ENCODE data around the gene ADARB1. TPM values are rescaled to one million over a fixed set of nuclear protein-coding genes. Genes with fewer than 3 reads are reported as not detected.
"Not testable (repeated sequence)": the region's sequence is repeated elsewhere in the genome, so short reads cannot be mapped to it uniquely, and the experiment has no call there.

ADARB1 gene
- total RNA-seq, 3 donors from 2014 or later (not counting 1 experiment from before 2014, with no cell fraction given): 20.7 to 28.0 (median 26.6) TPM

DNA sequence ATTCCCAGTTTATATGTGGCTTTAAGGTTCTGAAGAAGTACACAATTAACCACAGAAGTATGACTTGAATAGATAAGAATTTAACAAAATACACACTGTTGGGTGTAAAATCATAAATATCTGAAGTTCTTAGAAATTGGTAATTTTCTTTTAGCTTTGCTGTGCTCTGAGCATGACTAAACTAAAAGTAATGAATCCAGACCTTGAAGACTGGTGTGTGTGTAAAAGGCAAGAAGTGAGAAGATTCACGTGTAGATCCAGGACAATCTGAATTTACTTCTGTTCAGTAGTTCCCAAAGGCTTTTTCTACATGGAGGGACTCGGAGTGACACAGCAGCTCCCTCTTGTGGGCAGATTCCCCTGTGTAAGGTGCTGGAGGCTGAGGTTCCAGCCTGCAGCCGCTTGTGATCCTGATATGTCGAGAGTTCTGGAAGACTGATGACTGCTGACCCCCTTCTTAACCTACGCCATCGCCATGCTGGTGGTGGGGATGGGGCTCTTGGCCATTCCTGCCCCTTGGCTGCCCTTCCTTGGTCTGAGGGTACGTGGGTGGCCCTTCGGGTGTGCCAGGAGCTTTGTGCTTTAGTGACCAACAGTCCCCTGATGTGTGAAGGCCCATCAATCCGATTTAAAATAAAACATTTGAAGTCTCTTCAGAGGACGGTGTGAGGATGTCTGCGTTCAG lies 62.7 kb downstream of the ADARB1 start:
- no peaks in the 10 kb centered on the region for H3K9me3 ChIP-seq (ENCODE audit: control insufficient read depth, insufficient read depth, low read length)
- peaks cover 5% of the 10 kb centered on the region for H3K4me1 ChIP-seq (ENCODE audit: control insufficient read depth, insufficient read depth, low read length)
- H3K4me3 ChIP-seq (ENCODE audit: low read length): no peak overlapping the region
- WGBS (ENCODE audit: insufficient coverage): 57% methylated on average over 10 of the region's 11 CpGs
- peaks cover 0 to 2% of the 10 kb centered on the region in 2 donors for H3K27me3 Mint-ChIP-seq (ENCODE audit: low read depth in 2 of 2)
- no peaks in the 10 kb centered on the region for H3K36me3 Mint-ChIP-seq
- intact Hi-C loops (cut with micrococcal nuclease): no loop called here
- DNase-seq (peak; percentile 40 to 78), ATAC-seq (peak; percentile 31 to 65 (median 33))
- no peak overlapping the region for H3K4me3 Mint-ChIP-seq
- TF ChIP-seq, protein P1, sequence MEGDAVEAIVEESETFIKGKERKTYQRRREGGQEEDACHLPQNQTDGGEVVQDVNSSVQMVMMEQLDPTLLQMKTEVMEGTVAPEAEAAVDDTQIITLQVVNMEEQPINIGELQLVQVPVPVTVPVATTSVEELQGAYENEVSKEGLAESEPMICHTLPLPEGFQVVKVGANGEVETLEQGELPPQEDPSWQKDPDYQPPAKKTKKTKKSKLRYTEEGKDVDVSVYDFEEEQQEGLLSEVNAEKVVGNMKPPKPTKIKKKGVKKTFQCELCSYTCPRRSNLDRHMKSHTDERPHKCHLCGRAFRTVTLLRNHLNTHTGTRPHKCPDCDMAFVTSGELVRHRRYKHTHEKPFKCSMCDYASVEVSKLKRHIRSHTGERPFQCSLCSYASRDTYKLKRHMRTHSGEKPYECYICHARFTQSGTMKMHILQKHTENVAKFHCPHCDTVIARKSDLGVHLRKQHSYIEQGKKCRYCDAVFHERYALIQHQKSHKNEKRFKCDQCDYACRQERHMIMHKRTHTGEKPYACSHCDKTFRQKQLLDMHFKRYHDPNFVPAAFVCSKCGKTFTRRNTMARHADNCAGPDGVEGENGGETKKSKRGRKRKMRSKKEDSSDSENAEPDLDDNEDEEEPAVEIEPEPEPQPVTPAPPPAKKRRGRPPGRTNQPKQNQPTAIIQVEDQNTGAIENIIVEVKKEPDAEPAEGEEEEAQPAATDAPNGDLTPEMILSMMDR (IDR thresholded peaks at IDR 0.05): peak; percentile 65
- H3K27me3 ChIP-seq (ENCODE audit: control insufficient read depth, insufficient read depth, low read length): no peaks in the 10 kb centered on the region
- H3K4me1 Mint-ChIP-seq: peaks cover 6 to 9% of the 10 kb centered on the region in 2 donors
- H3K36me3 ChIP-seq (ENCODE audit: control insufficient read depth, insufficient read depth, low read length): peaks cover 2% of the 10 kb centered on the region
- H3K27ac Mint-ChIP-seq: no peak overlapping the region
- H3K27ac ChIP-seq (ENCODE audit: low read length): no peak overlapping the region
- H3K9me3 Mint-ChIP-seq: no peaks in the 10 kb centered on the region

DNA sequence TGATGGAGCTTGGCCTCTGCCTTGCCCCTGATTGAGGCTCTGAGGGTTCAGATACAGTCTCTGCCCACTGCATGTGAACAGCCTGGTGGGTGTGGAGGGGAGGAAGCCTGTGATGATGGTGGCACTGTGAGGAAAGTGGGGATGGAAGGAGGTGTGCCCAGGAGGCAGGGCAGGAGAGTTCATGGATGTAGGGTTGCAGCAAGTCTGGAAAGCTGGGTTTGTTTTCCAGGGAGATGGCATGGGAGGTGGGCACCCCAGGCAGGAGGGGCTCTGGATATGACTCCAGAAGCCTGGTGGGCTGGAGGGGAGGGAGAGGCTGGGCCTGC lies 63.2 kb downstream of the ADARB1 start:
- peaks cover 0 to 2% of the 10 kb centered on the region in 2 donors for H3K27me3 Mint-ChIP-seq (ENCODE audit: low read depth in 2 of 2)
- Histone ChIP-seq H3K27me3 (ENCODE audit: control insufficient read depth, insufficient read depth, low read length) (no peaks in the 10 kb centered on the region), H3K4me3 (ENCODE audit: low read length) (no peak overlapping the region), H3K4me1 (ENCODE audit: control insufficient read depth, insufficient read depth, low read length) (peaks cover 5% of the 10 kb centered on the region), H3K9me3 (ENCODE audit: control insufficient read depth, insufficient read depth, low read length) (no peaks in the 10 kb centered on the region), H3K27ac (ENCODE audit: low read length) (no peak overlapping the region), H3K36me3 (ENCODE audit: control insufficient read depth, insufficient read depth, low read length) (peaks cover 2% of the 10 kb centered on the region)
- H3K4me3 Mint-ChIP-seq: no peak overlapping the region
- ATAC-seq (no peak), DNase-seq (no peak)
- no peaks in the 10 kb centered on the region for H3K9me3 Mint-ChIP-seq
- TF ChIP-seq, protein P1 (IDR thresholded peaks at IDR 0.05): no peak
- H3K4me1 Mint-ChIP-seq: peaks cover 6 to 9% of the 10 kb centered on the region in 2 donors
- intact Hi-C loops (cut with micrococcal nuclease): no loop called here
- no peak overlapping the region for H3K27ac Mint-ChIP-seq
- no peaks in the 10 kb centered on the region for H3K36me3 Mint-ChIP-seq

DNA sequence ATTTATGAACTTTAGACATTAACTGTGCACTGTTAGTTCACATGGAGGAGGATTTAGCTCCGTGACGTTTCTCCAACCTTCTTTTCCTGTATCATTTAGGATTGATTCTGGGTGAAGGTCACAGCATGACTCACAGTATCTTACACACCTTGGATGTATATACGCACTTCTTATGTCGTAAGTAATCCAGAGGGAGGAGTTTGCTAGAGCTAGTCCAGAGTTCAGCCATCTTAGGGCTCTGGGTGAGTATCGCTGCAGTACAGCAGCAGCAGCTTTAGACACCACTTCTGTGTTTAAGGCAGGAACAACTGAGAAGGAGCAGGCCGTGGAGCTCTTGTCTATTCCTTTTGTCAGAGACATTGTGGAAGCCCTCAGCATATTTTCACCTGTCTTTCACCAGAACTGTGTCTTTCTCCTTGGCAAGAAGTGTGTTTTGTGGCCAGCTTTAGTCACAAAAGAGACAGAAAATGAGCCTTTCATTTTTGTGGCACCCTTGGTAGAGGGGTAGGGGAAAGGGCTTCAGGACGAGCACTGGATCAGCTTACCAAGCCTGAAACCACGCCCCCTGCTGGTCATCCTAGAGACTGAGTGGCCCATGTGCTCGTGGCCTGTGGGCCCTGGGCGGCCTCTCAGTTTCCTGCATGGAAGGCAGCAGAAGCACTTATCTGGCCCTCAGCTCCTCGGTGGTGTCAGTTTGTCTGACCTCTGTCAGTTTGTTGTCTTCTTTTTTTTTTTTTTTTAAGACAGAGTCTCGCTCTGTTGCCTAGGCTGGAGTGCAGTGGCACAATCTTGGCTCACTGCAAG lies 64.0 kb downstream of the ADARB1 start:
- Histone ChIP-seq H3K4me1 (ENCODE audit: control insufficient read depth, insufficient read depth, low read length) (peaks cover 5% of the 10 kb centered on the region), H3K9me3 (ENCODE audit: control insufficient read depth, insufficient read depth, low read length) (no peaks in the 10 kb centered on the region), H3K27me3 (ENCODE audit: control insufficient read depth, insufficient read depth, low read length) (no peaks in the 10 kb centered on the region), H3K36me3 (ENCODE audit: control insufficient read depth, insufficient read depth, low read length) (peaks cover 2% of the 10 kb centered on the region), H3K27ac (ENCODE audit: low read length) (no peak overlapping the region), H3K4me3 (ENCODE audit: low read length) (no peak overlapping the region)
- ATAC-seq (peak in 2 of 3 donors; percentile 47 to 53), DNase-seq (peak; percentile 54 to 86)
- no peaks in the 10 kb centered on the region for H3K9me3 Mint-ChIP-seq
- intact Hi-C loops (cut with micrococcal nuclease): no loop called here
- peaks cover 6 to 9% of the 10 kb centered on the region in 2 donors for H3K4me1 Mint-ChIP-seq
- H3K27ac Mint-ChIP-seq: no peak overlapping the region
- no peak overlapping the region for H3K4me3 Mint-ChIP-seq
- TF ChIP-seq, protein P1 (IDR thresholded peaks at IDR 0.05): peak; percentile 73
- H3K27me3 Mint-ChIP-seq (ENCODE audit: low read depth in 2 of 2): peaks cover 0 to 2% of the 10 kb centered on the region in 2 donors
- WGBS (ENCODE audit: insufficient coverage): 62% methylated on average over 12 of the region's 12 CpGs
- H3K36me3 Mint-ChIP-seq: no peaks in the 10 kb centered on the region

DNA sequence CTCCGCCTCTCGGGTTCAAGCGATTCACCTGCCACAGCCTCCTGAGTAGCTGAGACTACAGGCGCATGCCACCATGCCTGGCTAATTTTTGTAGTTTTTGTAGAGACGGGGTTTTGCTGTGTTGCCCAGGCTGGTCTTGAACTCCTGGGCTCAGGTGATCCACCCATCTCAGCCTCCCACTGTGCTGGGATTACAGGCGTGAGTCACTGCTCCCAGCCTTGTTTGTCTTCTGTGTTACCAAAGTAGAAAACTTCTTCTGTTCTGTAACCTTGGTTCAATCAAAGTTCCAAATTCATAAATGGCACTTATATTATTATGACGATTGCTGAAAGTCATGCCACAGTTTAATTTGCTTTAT lies 64.6 kb downstream of the ADARB1 start:
- H3K4me1 Mint-ChIP-seq; H3K27me3 ChIP-seq (ENCODE audit: control insufficient read depth, insufficient read depth, low read length); H3K4me1 ChIP-seq (ENCODE audit: control insufficient read depth, insufficient read depth, low read length); ATAC-seq; H3K27me3 Mint-ChIP-seq (ENCODE audit: low read depth in 2 of 2); H3K36me3 Mint-ChIP-seq; H3K27ac Mint-ChIP-seq; H3K36me3 ChIP-seq (ENCODE audit: control insufficient read depth, insufficient read depth, low read length); H3K9me3 ChIP-seq (ENCODE audit: control insufficient read depth, insufficient read depth, low read length); H3K4me3 Mint-ChIP-seq; intact Hi-C loops (cut with micrococcal nuclease); H3K9me3 Mint-ChIP-seq; DNase-seq; H3K27ac ChIP-seq (ENCODE audit: low read length); H3K4me3 ChIP-seq (ENCODE audit: low read length): not testable (repeated sequence)
- 99% methylated on average over 6 of the region's 7 CpGs for WGBS (ENCODE audit: insufficient coverage)
